Glutamatergic neuron (in vitro differentiated cells): ENCODE data around the gene SLC16A2. TPM values are rescaled to one million over a fixed set of nuclear protein-coding genes. Genes with fewer than 3 reads are reported as not detected.
A peak's percentile ranks its signal among the peaks of the same experiment; 100 is the strongest.

Source experiments
- DNase-seq: peaks from one replicate; pipeline ENCODE4 v3.0.0; 2022
- H3K27ac Mint-ChIP-seq: one replicate; pipeline ENCODE4 v1.8.0; 2020; ENCODE audit warnings: mild to moderate bottlenecking, mixed read lengths, inconsistent platforms; ENCODE audit not compliant: unreplicated experiment
- H3K27me3 Mint-ChIP-seq: one replicate; pipeline ENCODE4 v1.8.0; 2020; ENCODE audit warnings: mild to moderate bottlenecking, moderate library complexity, mixed read lengths, inconsistent platforms; ENCODE audit not compliant: unreplicated experiment
- H3K36me3 Mint-ChIP-seq: one replicate; pipeline ENCODE4 v1.8.0; 2020; ENCODE audit warnings: mild to moderate bottlenecking, mixed read lengths, inconsistent platforms; ENCODE audit not compliant: unreplicated experiment
- H3K4me1 Mint-ChIP-seq: one replicate; pipeline ENCODE4 v1.8.0; 2020; ENCODE audit warnings: mild to moderate bottlenecking, low read depth, mixed read lengths, inconsistent platforms; ENCODE audit not compliant: unreplicated experiment
- H3K4me3 Mint-ChIP-seq: one replicate; pipeline ENCODE4 v1.8.0; 2020; ENCODE audit warnings: mild to moderate bottlenecking, mixed read lengths, inconsistent platforms; ENCODE audit not compliant: unreplicated experiment
- H3K9me3 Mint-ChIP-seq: one replicate; pipeline ENCODE4 v1.8.0; 2020; ENCODE audit warnings: mild to moderate bottlenecking, moderate library complexity, mixed read lengths, inconsistent platforms; ENCODE audit not compliant: unreplicated experiment
- CTCF ChIP-seq: fragments of 200-600 bp; sonication (generic); IDR thresholded peaks from one replicate; pipeline ENCODE4 v1.5.0; 2021; ENCODE audit not compliant: partially characterized antibody, unreplicated experiment
- long read RNA-seq: library from polyadenylated mRNA; unstranded; transcript quantifications from one replicate; pipeline ENCODE4 v2.0.0, GENCODE V29; 2020; ENCODE audit not compliant: unreplicated experiment
- total RNA-seq: library from RNA; stranded (reverse); fragmentation: NEBNext Ultra II Directional; extraction: Animal tissue kit (Norgen Biotek cat#: 25700); gene quantifications from one replicate; pipeline ENCODE4 v1.2.1, GENCODE V29; 2021; ENCODE audit not compliant: unreplicated experiment

The SLC16A2 gene
- total RNA-seq: 28.7 TPM
- long read RNA-seq, partial matches to known transcripts: 2 of 2 reads
- long read RNA-seq, other reads (novel, unspliced or antisense): 0 of 2 reads

DNA sequence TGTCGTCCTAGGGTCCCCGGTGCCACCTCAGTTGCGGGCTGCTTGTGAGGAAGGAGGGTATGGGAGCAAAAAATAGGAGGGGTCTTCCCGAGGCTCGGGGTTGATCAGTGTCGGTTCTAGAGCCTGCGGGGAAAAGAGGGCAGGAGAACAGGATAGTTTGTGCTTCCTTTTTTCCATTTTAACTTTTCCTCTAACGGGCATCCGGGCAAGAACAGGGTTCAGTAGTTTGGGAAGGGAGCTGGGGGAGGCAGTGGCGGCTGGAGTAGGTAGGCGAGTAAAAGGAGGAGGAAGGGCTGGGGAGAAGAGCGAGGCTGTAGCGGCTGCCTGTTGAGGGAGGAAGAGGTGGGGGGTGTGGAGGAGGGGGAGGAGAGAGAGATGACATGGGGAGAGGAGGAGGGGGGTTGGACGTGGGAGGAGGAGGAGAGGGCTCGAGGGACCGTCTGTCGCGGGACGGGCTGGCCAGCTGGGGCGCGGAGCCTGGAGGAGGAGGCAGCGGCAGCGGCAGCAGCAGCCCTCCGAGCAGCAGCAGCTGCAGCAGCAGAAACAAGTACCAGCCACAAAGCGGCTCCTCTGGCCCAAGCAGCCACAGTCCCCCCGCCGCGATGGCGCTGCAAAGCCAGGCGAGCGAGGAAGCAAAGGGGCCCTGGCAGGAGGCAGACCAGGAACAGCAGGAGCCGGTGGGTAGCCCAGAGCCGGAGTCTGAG is at the start of gene SLC16A2:
TSS of gene SLC16A2 (plus strand) at position 458 of the 704 bp plus-strand sequence. CDS start at position 603, 145 bp downstream.
- H3K9me3 Mint-ChIP-seq: peaks cover 4% of the 10 kb centered on the region
- peaks cover 6% of the 10 kb centered on the region for H3K27me3 Mint-ChIP-seq
- peak within 1 kb of the TSS; percentile 85 for H3K4me3 Mint-ChIP-seq
- H3K4me1 Mint-ChIP-seq: peaks cover 2% of the 10 kb centered on the region
- TF ChIP-seq CTCF: no peak
- peak; percentile 80 for DNase-seq
- no peaks in the 10 kb centered on the region for H3K36me3 Mint-ChIP-seq
- peak within 1 kb of the TSS; percentile 92 for H3K27ac Mint-ChIP-seq

GRCh38 chrX:74372272-74372671 is 49.0 kb upstream of the SLC16A2 start:
- no peaks in the 10 kb centered on the region for H3K36me3 Mint-ChIP-seq
- H3K27ac Mint-ChIP-seq: no peak overlapping the region
- no peak overlapping the region for H3K4me3 Mint-ChIP-seq
- TF ChIP-seq CTCF: no peak
- peaks cover 2% of the 10 kb centered on the region for H3K27me3 Mint-ChIP-seq
- peaks cover 2% of the 10 kb centered on the region for H3K9me3 Mint-ChIP-seq
- no peak for DNase-seq
- H3K4me1 Mint-ChIP-seq: no peaks in the 10 kb centered on the region

DNA sequence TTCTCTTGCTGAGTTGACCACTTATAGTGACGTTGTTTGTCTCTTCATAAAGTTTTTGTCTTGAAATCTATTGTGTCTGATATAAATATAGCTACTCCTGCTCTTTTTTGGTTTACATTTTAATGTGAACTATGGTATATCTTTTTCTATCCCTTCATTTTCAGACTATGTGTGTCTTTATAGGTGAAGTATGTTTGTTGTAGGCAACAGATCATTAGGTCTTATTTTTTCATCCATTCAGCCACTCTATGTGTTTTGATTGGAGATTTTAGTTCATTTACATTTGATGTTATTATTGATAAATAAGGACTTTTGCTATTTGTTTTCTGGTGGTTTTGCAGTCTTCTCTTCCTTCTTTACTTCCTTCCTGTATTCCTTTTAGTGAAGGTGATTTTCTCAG is 44.0 kb upstream of the SLC16A2 start:
- Mint-ChIP-seq H3K9me3 (no peaks in the 10 kb centered on the region), H3K27me3 (no peaks in the 10 kb centered on the region), H3K4me1 (no peaks in the 10 kb centered on the region), H3K36me3 (no peaks in the 10 kb centered on the region), H3K27ac (no peak overlapping the region), H3K4me3 (no peak overlapping the region)
- DNase-seq: no peak
- no peak for TF ChIP-seq CTCF

DNA sequence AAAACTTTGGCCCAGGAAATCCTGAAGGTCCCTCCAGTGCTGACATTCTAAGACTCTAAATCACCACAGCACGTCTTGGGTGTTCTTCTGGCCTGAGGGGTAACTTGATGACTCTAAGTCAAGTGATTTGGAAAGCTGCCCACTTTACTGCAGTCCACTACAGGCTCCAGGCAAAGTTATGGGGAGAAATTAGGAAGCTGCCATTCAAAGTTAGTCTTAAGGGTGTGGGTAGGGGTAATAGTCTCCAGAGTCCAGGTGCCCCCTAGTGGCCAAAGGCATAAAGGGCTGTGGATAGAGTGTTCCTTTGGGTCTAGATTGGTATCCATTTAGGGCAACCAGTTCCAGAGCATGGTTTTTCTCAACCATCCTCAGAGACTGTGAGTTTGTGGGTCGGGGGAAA is 38.7 kb upstream of the SLC16A2 start:
- Mint-ChIP-seq H3K27ac (no peak overlapping the region), H3K36me3 (no peaks in the 10 kb centered on the region), H3K9me3 (no peaks in the 10 kb centered on the region)

More for the DNA sequence above, 38.7 kb upstream of the SLC16A2 start:
- DNase-seq: peak; percentile 67
- no peaks in the 10 kb centered on the region for H3K27me3 Mint-ChIP-seq
- no peaks in the 10 kb centered on the region for H3K4me1 Mint-ChIP-seq
- H3K4me3 Mint-ChIP-seq: no peak overlapping the region
- TF ChIP-seq CTCF: peak; percentile 76
